Mesenchymal stem cell (in vitro differentiated cells and primary cell): ENCODE data around the gene DCAF7.

Source experiments
- DNase-seq: peaks from one replicate; pipeline ENCODE4 v3.0.0-alpha.2; 2013
- H2AFZ ChIP-seq: one replicate; pipeline ENCODE4 v1.6.1; 2013; ENCODE audit warnings: low read depth, mild to moderate bottlenecking, control low read depth, inconsistent platforms, low read length, moderate library complexity
- H2AK5ac ChIP-seq: 2 replicates; pipeline ENCODE4 v1.6.1; 2013; ENCODE audit warnings: low read length, moderate library complexity, mild to moderate bottlenecking, inconsistent platforms; ENCODE audit not compliant: severe bottlenecking
- H2BK120ac ChIP-seq: one replicate; pipeline ENCODE4 v1.6.1; 2013; ENCODE audit warnings: low read depth, mild to moderate bottlenecking, inconsistent platforms, low read length, moderate library complexity
- H2BK12ac ChIP-seq, 2 experiments: one replicate each; pipeline ENCODE4 v1.6.1; 2013; ENCODE audit warnings: inconsistent platforms in 2 of 2, low read length in 2 of 2, mild to moderate bottlenecking in 2 of 2, moderate library complexity in 2 of 2, control low read depth in 1 of 2
- H2BK15ac ChIP-seq: one replicate; pipeline ENCODE4 v1.6.1; 2013; ENCODE audit warnings: mild to moderate bottlenecking, low read depth, inconsistent platforms; ENCODE audit not compliant: poor library complexity, severe bottlenecking
- H2BK5ac ChIP-seq: 2 replicates; pipeline ENCODE4 v1.6.1; 2013; ENCODE audit warnings: low read depth, mild to moderate bottlenecking, low read length, control low read depth, inconsistent platforms; ENCODE audit not compliant: poor library complexity, severe bottlenecking
- H3K14ac ChIP-seq, 2 experiments: one replicate each; pipeline ENCODE4 v1.6.1; 2013; ENCODE audit warnings: inconsistent platforms in 2 of 2, low read length in 2 of 2, control low read depth in 1 of 2, mild to moderate bottlenecking in 1 of 2, moderate library complexity in 1 of 2
- H3K18ac ChIP-seq, 2 experiments: one replicate each; pipeline ENCODE4 v1.6.1; 2013; ENCODE audit warnings: inconsistent platforms in 2 of 2, low read length in 2 of 2, control low read depth in 1 of 2, low read depth in 1 of 2, mild to moderate bottlenecking in 1 of 2
- H3K23ac ChIP-seq, 2 experiments: one replicate each; pipeline ENCODE4 v1.6.1; 2013; ENCODE audit warnings: inconsistent platforms in 2 of 2, low read length in 2 of 2, mild to moderate bottlenecking in 2 of 2, moderate library complexity in 2 of 2, control low read depth in 1 of 2
- H3K27ac ChIP-seq: 2 replicates; pipeline ENCODE4 v1.5.1; 2013; ENCODE audit warnings: mild to moderate bottlenecking, moderate library complexity, low read length, control low read depth, inconsistent platforms; ENCODE audit not compliant: poor library complexity, severe bottlenecking
- H3K27me3 ChIP-seq, 2 experiments: 2 replicates each; pipeline versions ENCODE4 v1.6.1 to v1.7.0; 2013; ENCODE audit warnings: low read length in 2 of 2, mild to moderate bottlenecking in 2 of 2, moderate library complexity in 2 of 2, control low read depth in 1 of 2, inconsistent platforms in 1 of 2; ENCODE audit not compliant: control insufficient read depth in 1 of 2, insufficient read depth in 1 of 2
- H3K36me3 ChIP-seq, 2 experiments: 2 replicates each; pipeline versions ENCODE4 v1.6.1 to v1.7.0; 2013; ENCODE audit warnings: low read length in 2 of 2, control low read depth in 1 of 2, inconsistent platforms in 1 of 2, low read depth in 1 of 2, mild to moderate bottlenecking in 1 of 2; ENCODE audit not compliant: insufficient read depth in 2 of 2, control insufficient read depth in 1 of 2
- H3K4ac ChIP-seq, 2 experiments: one replicate each; pipeline ENCODE4 v1.6.1; 2013; ENCODE audit warnings: inconsistent platforms in 2 of 2, low read length in 2 of 2, mild to moderate bottlenecking in 2 of 2, moderate library complexity in 2 of 2, control low read depth in 1 of 2, low read depth in 1 of 2
- H3K4me1 ChIP-seq: 2 replicates; pipeline ENCODE4 v1.6.1; 2013; ENCODE audit warnings: low read depth, low read length, control low read depth; ENCODE audit not compliant: control insufficient read depth, insufficient read depth
- H3K4me2 ChIP-seq: 2 replicates; pipeline ENCODE4 v1.6.1; 2013; ENCODE audit warnings: low read length, mild to moderate bottlenecking, inconsistent platforms; ENCODE audit not compliant: poor library complexity, severe bottlenecking
- H3K4me3 ChIP-seq, 2 experiments: 2 replicates each; pipeline versions ENCODE4 v1.5.1 to v1.7.0; 2013; ENCODE audit warnings: low read length in 2 of 2, mild to moderate bottlenecking in 2 of 2, control low read depth in 1 of 2, low read depth in 1 of 2; ENCODE audit not compliant: insufficient read depth in 1 of 2
- H3K79me1 ChIP-seq: replicated peaks from 2 replicates; pipeline ENCODE4 v1.6.1; 2013; ENCODE audit warnings: mild to moderate bottlenecking, control low read depth, low read length, inconsistent platforms; ENCODE audit not compliant: poor library complexity, severe bottlenecking
- H3K9ac ChIP-seq: 2 replicates; pipeline ENCODE4 v1.7.0; 2013; ENCODE audit warnings: mild to moderate bottlenecking, low read length, moderate library complexity
- H3K9me3 ChIP-seq: 2 replicates; pipeline ENCODE4 v1.7.0; 2013; ENCODE audit warnings: mild to moderate bottlenecking, low read length; ENCODE audit not compliant: control insufficient read depth
- H4K8ac ChIP-seq: one replicate; pipeline ENCODE4 v1.6.1; 2013; ENCODE audit warnings: inconsistent platforms, mild to moderate bottlenecking, low read length, moderate library complexity
- H4K91ac ChIP-seq: one replicate; pipeline ENCODE4 v1.6.1; 2013; ENCODE audit warnings: mild to moderate bottlenecking, low read length, inconsistent platforms
- WGBS: methylation state at CpG from one replicate; pipeline ENCODE4 v1.1.7; 2013; ENCODE audit warnings: mixed read lengths; 5-methylcytosine and 5-hydroxymethylcytosine counted together

DCAF7 gene

GRCh38 chr17:63512896-63513644 is 37.2 kb upstream of the DCAF7 start:
- no peak overlapping the region for H3K18ac ChIP-seq
- H3K27ac ChIP-seq, result no peak overlapping the region
- H3K36me3 ChIP-seq, result no peaks in the 10 kb centered on the region
- no peak overlapping the region for H2BK5ac ChIP-seq
- no peak overlapping the region for H3K14ac ChIP-seq
- H4K8ac ChIP-seq, result no peak overlapping the region
- H2AFZ ChIP-seq, result no peak overlapping the region
- no peak overlapping the region for H3K9ac ChIP-seq
- no peaks in the 10 kb centered on the region for H3K9me3 ChIP-seq
- no peak for DNase-seq
- no peak overlapping the region for H4K91ac ChIP-seq
- H3K27me3 ChIP-seq, result peaks cover 48 to 51% of the 10 kb centered on the region in 2 experiments
- H2AK5ac ChIP-seq, result no peak overlapping the region
- H3K4me3 ChIP-seq, result no peak overlapping the region
- H3K79me1 ChIP-seq, result no peaks in the 10 kb centered on the region
- no peak overlapping the region for H2BK120ac ChIP-seq
- no peak overlapping the region for H3K4me2 ChIP-seq
- no peak overlapping the region for H2BK12ac ChIP-seq
- peaks cover 2% of the 10 kb centered on the region for H3K4me1 ChIP-seq
- H3K4ac ChIP-seq, result no peak overlapping the region
- no peak overlapping the region for H3K23ac ChIP-seq
- no peak overlapping the region for H2BK15ac ChIP-seq
- WGBS, result 82% methylated on average over 7 of the region's 7 CpGs

- no peak overlapping the region for H3K18ac ChIP-seq
- H3K14ac ChIP-seq, result no peak overlapping the region
- no peak overlapping the region for H2BK5ac ChIP-seq
- 91% methylated on average over 2 of the region's 3 CpGs for WGBS
- no peak overlapping the region for H3K4me3 ChIP-seq
- H2AFZ ChIP-seq, result no peak overlapping the region
- H2BK12ac ChIP-seq, result no peak overlapping the region
- H3K4ac ChIP-seq, result no peak overlapping the region
- no peak overlapping the region for H4K91ac ChIP-seq
- H3K9me3 ChIP-seq, result no peaks in the 10 kb centered on the region
- no peak overlapping the region for H3K4me2 ChIP-seq
- no peaks in the 10 kb centered on the region for H3K36me3 ChIP-seq
- no peaks in the 10 kb centered on the region for H3K79me1 ChIP-seq
- H3K27me3 ChIP-seq, result peaks cover 43 to 51% of the 10 kb centered on the region in 2 experiments
- no peak overlapping the region for H3K23ac ChIP-seq
- H4K8ac ChIP-seq, result no peak overlapping the region
- no peak overlapping the region for H2BK15ac ChIP-seq
- H2BK120ac ChIP-seq, result no peak overlapping the region
- no peak overlapping the region for H3K27ac ChIP-seq
- H2AK5ac ChIP-seq, result no peak overlapping the region
- no peak overlapping the region for H3K9ac ChIP-seq
- peaks cover 5% of the 10 kb centered on the region for H3K4me1 ChIP-seq
- DNase-seq, result no peak
These were observed 35.8 kb upstream of the DCAF7 start for GRCh38 chr17:63514477-63514876.

- Histone ChIP-seq H3K4me3 (no peak overlapping the region), H3K27me3 (peaks cover 42 to 50% of the 10 kb centered on the region in 2 experiments), H3K4me2 (no peak overlapping the region), H2AK5ac (no peak overlapping the region), H3K23ac (no peak overlapping the region), H2BK15ac (no peak overlapping the region), H3K9me3 (no peaks in the 10 kb centered on the region), H2BK12ac (no peak overlapping the region), H4K8ac (no peak overlapping the region), H2AFZ (no peak overlapping the region), H3K36me3 (no peaks in the 10 kb centered on the region), H3K9ac (no peak overlapping the region), H3K18ac (no peak overlapping the region), H3K4ac (no peak overlapping the region), H3K79me1 (no peaks in the 10 kb centered on the region), H3K14ac (no peak overlapping the region), H4K91ac (no peak overlapping the region), H3K27ac (no peak overlapping the region), H2BK120ac (no peak overlapping the region), H2BK5ac (no peak overlapping the region), H3K4me1 (peaks cover 9% of the 10 kb centered on the region)
- no peak for DNase-seq
- 80% methylated on average over 2 of the region's 2 CpGs for WGBS
These were observed 35.3 kb upstream of the DCAF7 start for GRCh38 chr17:63514974-63515373.

GRCh38 chr17:63515426-63515825 is 34.9 kb upstream of the DCAF7 start:
- Histone ChIP-seq H3K36me3 (no peaks in the 10 kb centered on the region), H3K4me1 (peaks cover 11% of the 10 kb centered on the region), H3K18ac (no peak overlapping the region), H3K9ac (no peak overlapping the region), H3K27ac (no peak overlapping the region), H3K23ac (no peak overlapping the region), H2AK5ac (no peak overlapping the region), H2BK12ac (no peak overlapping the region), H4K8ac (no peak overlapping the region), H3K4me2 (no peak overlapping the region), H3K9me3 (no peaks in the 10 kb centered on the region), H2BK15ac (no peak overlapping the region), H3K4me3 (no peak overlapping the region), H4K91ac (no peak overlapping the region), H2BK120ac (no peak overlapping the region), H3K79me1 (no peaks in the 10 kb centered on the region), H3K14ac (no peak overlapping the region), H2AFZ (no peak overlapping the region), H2BK5ac (no peak overlapping the region), H3K4ac (no peak overlapping the region), H3K27me3 (peaks cover 42 to 49% of the 10 kb centered on the region in 2 experiments)
- no peak for DNase-seq
- whole genome bisulfite sequencing, result 72% methylated on average over 1 of the region's 1 CpG
